Activated naive CD8-positive, alpha-beta T cell (primary cell): Measurements from ENCODE around the gene AKAP12.

Experiments
- H3K27ac Mint-ChIP-seq: one replicate; pipeline ENCODE4 v1.8.0; 2021; ENCODE audit warnings: mixed read lengths
- H3K27me3 Mint-ChIP-seq: one replicate; pipeline ENCODE4 v1.8.0; 2021; ENCODE audit warnings: mixed read lengths
- H3K36me3 Mint-ChIP-seq: one replicate; pipeline ENCODE4 v1.8.0; 2021; ENCODE audit warnings: mixed read lengths
- H3K4me1 Mint-ChIP-seq: one replicate; pipeline ENCODE4 v1.8.0; 2021; ENCODE audit warnings: low read depth, mixed read lengths
- H3K4me3 Mint-ChIP-seq: one replicate; pipeline ENCODE4 v1.8.0; 2021; ENCODE audit warnings: mild to moderate bottlenecking, mixed read lengths
- H3K9me3 Mint-ChIP-seq: one replicate; pipeline ENCODE4 v1.8.0; 2021; ENCODE audit warnings: low read depth, mixed read lengths

Gene AKAP12

GRCh38 chr6:151284012-151284411 lies 44.2 kb downstream of the AKAP12 start:
- H3K4me1 Mint-ChIP-seq = peaks cover 20% of the 10 kb centered on the region
- peaks cover 10% of the 10 kb centered on the region for H3K27me3 Mint-ChIP-seq
- no peak overlapping the region for H3K27ac Mint-ChIP-seq
- no peak overlapping the region for H3K4me3 Mint-ChIP-seq
- peaks cover 2% of the 10 kb centered on the region for H3K36me3 Mint-ChIP-seq
- H3K9me3 Mint-ChIP-seq = no peaks in the 10 kb centered on the region

DNA sequence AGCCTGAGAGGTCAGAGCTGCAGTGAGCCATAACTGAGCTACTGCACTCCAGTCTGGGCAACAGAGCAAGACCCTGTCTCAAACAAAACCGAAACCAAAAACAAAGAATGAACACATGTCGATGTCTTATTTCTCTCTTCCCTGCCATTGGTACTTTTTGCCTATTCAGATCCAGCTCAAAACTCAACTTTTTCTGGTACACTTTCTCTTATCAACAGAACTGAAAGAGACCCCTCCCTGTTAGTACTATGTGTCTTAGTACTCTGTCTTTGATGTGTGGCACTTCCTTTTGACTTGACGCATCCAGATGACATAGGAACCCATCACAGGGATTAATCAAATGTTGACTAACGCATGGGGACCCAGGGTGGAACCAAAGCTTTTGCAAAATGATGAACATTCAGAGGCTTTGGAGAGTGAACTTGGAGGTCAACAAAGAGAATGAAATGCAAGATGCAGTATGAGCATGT lies 44.8 kb downstream of the AKAP12 start:
- peaks cover 26% of the 10 kb centered on the region for H3K4me1 Mint-ChIP-seq
- peaks cover 10% of the 10 kb centered on the region for H3K27me3 Mint-ChIP-seq
- no peak overlapping the region for H3K4me3 Mint-ChIP-seq
- peaks cover 2% of the 10 kb centered on the region for H3K36me3 Mint-ChIP-seq
- peak overlapping the region; percentile 13 for H3K27ac Mint-ChIP-seq
- H3K9me3 Mint-ChIP-seq = no peaks in the 10 kb centered on the region

DNA sequence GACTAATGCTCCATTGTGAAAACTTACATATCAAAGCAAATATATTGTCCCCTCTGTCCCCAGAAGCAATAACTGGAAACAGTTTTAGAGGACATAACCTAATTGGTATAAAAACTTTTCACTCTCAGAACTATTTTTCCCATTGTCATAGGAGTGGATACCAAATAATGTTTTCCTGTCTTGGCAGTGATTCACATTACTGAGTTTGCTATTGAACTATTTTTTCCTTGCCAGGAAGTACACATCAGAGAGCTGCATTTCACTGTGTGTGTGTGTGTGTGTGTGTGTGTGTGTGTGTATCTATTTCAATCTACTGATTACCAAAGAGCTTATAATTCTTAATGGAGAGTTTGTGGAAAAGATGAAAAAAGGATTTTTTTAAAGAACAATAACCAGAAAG lies 45.4 kb downstream of the AKAP12 start:
- Mint-ChIP-seq H3K27me3 (peaks cover 11% of the 10 kb centered on the region), H3K27ac (no peak overlapping the region), H3K9me3 (no peaks in the 10 kb centered on the region), H3K4me1 (peaks cover 31% of the 10 kb centered on the region), H3K36me3 (peaks cover 2% of the 10 kb centered on the region), H3K4me3 (no peak overlapping the region)

GRCh38 chr6:151286214-151286613 lies 46.4 kb downstream of the AKAP12 start:
- no peak overlapping the region for H3K4me3 Mint-ChIP-seq
- peaks cover 37% of the 10 kb centered on the region for H3K4me1 Mint-ChIP-seq
- H3K27ac Mint-ChIP-seq = peak overlapping the region; percentile 34
- H3K9me3 Mint-ChIP-seq = no peaks in the 10 kb centered on the region
- peaks cover 3% of the 10 kb centered on the region for H3K36me3 Mint-ChIP-seq
- H3K27me3 Mint-ChIP-seq = peaks cover 16% of the 10 kb centered on the region

- Mint-ChIP-seq H3K4me3 (no peak overlapping the region), H3K27ac (no peak overlapping the region), H3K27me3 (peaks cover 18% of the 10 kb centered on the region), H3K9me3 (no peaks in the 10 kb centered on the region), H3K4me1 (peaks cover 37% of the 10 kb centered on the region), H3K36me3 (peaks cover 3% of the 10 kb centered on the region)
These were observed 49.1 kb downstream of the AKAP12 start for GRCh38 chr6:151288712-151289398.

DNA sequence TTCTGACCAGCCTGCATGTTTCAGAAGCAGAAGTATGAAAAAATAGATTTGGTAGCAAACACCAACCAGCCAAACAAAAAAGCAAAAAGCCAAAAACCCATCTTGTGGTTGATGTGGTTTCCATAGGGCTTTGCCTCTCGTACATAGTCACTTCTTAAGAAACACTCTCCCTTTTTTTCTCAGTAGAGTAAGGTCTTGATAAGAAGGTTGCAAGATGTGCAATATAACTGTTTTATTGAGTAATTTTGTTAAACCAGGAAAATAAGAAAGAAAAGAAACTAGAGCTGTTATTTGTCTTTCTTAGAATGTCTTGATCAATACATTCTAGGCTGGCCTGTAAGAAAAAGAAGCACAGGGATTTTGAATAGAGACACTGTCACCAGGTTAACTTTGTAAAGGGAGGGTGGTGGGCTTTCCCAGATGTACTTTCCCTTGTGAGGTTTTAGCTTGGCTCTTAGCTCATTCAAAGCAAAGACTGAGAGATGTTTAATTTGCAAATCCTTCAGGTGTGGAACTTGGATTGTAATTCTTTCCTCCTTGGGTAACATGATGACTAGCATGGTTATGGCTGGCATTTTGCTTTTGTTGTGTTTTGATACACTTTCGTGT lies 49.7 kb downstream of the AKAP12 start:
- Mint-ChIP-seq H3K27ac (peak overlapping the region; percentile 5), H3K9me3 (no peaks in the 10 kb centered on the region), H3K36me3 (peaks cover 3% of the 10 kb centered on the region), H3K4me1 (peaks cover 36% of the 10 kb centered on the region), H3K4me3 (no peak overlapping the region), H3K27me3 (peaks cover 18% of the 10 kb centered on the region)

GRCh38 chr6:151290877-151291721 lies 51.3 kb downstream of the AKAP12 start:
- Mint-ChIP-seq H3K9me3 (no peaks in the 10 kb centered on the region), H3K4me3 (no peak overlapping the region), H3K27ac (no peak overlapping the region), H3K36me3 (peaks cover 3% of the 10 kb centered on the region), H3K27me3 (peaks cover 19% of the 10 kb centered on the region), H3K4me1 (peaks cover 26% of the 10 kb centered on the region)

- Mint-ChIP-seq H3K36me3 (peaks cover 3% of the 10 kb centered on the region), H3K27ac (no peak overlapping the region), H3K4me1 (peaks cover 23% of the 10 kb centered on the region), H3K27me3 (peaks cover 19% of the 10 kb centered on the region), H3K4me3 (no peak overlapping the region), H3K9me3 (no peaks in the 10 kb centered on the region)
These were observed 51.9 kb downstream of the AKAP12 start for GRCh38 chr6:151291722-151292059.

- H3K4me1 Mint-ChIP-seq = peaks cover 20% of the 10 kb centered on the region
- peaks cover 2% of the 10 kb centered on the region for H3K36me3 Mint-ChIP-seq
- peaks cover 20% of the 10 kb centered on the region for H3K27me3 Mint-ChIP-seq
- no peak overlapping the region for H3K4me3 Mint-ChIP-seq
- H3K27ac Mint-ChIP-seq = no peak overlapping the region
- no peaks in the 10 kb centered on the region for H3K9me3 Mint-ChIP-seq
These were observed 53.4 kb downstream of the AKAP12 start for GRCh38 chr6:151292974-151293687.

DNA sequence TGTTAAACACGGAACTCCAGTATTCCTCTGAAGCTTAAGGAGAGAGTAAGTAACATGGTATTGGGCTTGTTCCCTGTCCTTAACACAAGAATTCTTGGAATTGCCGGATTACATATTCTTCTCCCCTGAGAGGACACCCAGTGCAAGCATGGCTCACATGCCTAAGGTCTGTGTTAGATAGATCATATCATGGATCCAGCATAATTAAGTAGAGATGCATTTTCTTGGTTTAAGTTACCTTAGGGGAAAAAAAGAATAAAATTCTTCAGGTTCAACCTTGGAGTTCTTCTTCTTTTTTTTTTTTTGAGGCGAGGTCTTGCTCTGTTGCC lies 53.9 kb downstream of the AKAP12 start:
- H3K4me3 Mint-ChIP-seq = no peak overlapping the region
- peaks cover 2% of the 10 kb centered on the region for H3K36me3 Mint-ChIP-seq
- no peak overlapping the region for H3K27ac Mint-ChIP-seq
- H3K4me1 Mint-ChIP-seq = peaks cover 20% of the 10 kb centered on the region
- peaks cover 20% of the 10 kb centered on the region for H3K27me3 Mint-ChIP-seq
- H3K9me3 Mint-ChIP-seq = no peaks in the 10 kb centered on the region

DNA sequence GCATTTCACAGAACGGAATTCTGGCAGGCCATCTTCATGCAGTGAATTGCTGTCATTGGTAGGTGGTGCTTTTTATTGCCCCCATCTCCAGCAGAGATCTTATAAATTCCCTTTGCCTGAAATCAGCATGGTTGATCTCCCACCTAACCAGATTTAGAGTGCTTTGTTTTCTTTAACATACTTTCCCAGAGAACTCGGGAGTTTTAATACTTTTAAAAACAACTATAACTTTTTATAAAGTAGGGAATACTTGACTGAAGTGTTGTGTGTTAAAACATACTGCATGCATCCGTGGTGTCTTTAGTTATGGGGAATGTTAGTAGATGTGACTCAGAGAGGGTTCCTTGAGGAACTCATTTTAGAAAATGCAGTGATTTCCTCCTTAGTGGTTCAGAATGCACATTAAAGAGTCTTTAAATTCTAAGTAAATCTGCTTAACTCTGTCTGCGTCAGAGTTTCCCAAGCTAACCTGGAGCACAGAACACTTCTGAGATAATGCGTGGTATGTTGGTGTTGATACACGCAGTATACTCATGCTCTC lies 54.9 kb downstream of the AKAP12 start:
- H3K9me3 Mint-ChIP-seq = no peaks in the 10 kb centered on the region
- H3K4me1 Mint-ChIP-seq = peaks cover 11% of the 10 kb centered on the region
- no peak overlapping the region for H3K4me3 Mint-ChIP-seq
- H3K27me3 Mint-ChIP-seq = peaks cover 20% of the 10 kb centered on the region
- H3K27ac Mint-ChIP-seq = no peak overlapping the region
- H3K36me3 Mint-ChIP-seq = peaks cover 2% of the 10 kb centered on the region

DNA sequence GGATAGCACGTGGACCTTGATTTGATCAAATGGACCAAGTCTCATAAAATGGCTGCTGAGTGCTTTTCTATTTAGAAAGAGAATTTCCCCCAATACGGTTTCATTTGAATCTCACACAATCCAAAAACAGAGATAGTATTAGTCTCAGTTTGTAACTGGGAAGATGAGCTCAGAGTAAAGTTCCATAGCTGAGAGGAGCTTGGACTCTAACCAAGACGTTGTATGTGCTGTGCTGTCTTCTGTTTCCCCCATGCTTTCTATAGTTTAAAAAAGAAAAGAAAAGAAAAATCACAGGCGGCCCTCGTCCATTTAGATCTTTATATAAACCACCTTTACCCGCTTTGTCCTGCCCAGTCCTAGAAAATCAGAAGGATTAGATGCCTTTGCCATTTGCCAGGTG lies 58.1 kb downstream of the AKAP12 start:
- Mint-ChIP-seq H3K4me3 (no peak overlapping the region), H3K27me3 (peaks cover 12% of the 10 kb centered on the region), H3K9me3 (no peaks in the 10 kb centered on the region), H3K36me3 (no peaks in the 10 kb centered on the region), H3K4me1 (no peaks in the 10 kb centered on the region), H3K27ac (no peak overlapping the region)

DNA sequence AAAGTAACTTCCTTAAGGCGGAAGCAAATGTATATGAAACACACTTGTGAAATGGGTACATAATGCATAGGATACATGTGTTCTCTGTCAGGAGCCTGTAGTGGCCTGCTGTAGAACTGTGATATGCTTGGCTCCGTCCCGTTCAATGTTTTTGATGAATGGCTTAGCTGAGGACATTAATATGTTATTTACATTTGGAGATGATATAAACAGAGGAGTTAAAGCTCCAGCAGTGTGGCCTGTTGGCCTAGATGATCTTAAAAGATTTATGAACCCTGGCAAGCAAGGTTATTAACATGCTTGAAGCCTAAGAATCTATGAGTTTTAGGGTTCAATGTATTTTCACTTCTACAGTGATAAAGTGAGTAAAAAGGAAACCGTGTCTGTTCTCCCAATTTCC lies 59.2 kb downstream of the AKAP12 start:
- Mint-ChIP-seq H3K4me3 (no peak overlapping the region), H3K27ac (no peak overlapping the region), H3K36me3 (no peaks in the 10 kb centered on the region), H3K9me3 (no peaks in the 10 kb centered on the region), H3K4me1 (no peaks in the 10 kb centered on the region), H3K27me3 (peaks cover 7% of the 10 kb centered on the region)

DNA sequence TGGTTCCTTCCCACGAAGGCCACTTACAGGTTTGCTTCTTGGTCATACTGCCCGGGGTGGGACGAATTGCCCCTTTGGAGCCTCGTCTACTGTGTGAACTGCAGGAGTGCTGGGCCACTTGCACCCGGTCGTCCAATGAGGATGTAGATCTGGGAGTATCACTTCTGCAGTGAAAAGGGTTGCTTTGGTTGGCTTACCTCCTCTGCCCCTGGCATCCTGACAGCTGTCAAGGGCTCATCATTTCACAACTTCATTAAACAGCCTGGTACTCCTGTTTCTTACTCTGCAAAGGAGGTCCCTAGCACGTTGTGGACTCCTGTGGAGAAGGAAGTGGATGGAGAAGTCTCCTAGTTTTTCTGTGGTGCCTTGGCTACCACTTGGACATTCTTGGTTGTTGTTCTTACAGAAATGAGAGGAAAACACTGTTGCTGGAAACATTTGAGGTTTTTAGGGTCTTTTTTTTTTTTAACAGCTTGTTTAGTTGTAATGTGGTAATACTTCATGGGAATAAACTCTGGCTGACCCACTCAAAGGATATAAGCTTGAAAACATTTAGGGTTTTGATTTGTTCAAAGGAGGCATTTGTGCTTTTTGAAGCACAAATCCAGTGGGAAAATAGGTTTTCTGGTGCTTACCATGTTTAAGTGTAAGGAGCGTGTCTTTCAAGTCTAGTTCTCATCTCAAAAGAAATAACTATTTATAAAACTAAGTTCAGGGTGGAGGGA lies 60.7 kb downstream of the AKAP12 start:
- Mint-ChIP-seq H3K9me3 (no peaks in the 10 kb centered on the region), H3K4me1 (no peaks in the 10 kb centered on the region), H3K4me3 (no peak overlapping the region), H3K36me3 (no peaks in the 10 kb centered on the region), H3K27me3 (peaks cover 4% of the 10 kb centered on the region), H3K27ac (no peak overlapping the region)
